CD4-positive, alpha-beta T cell treated with Interferon gamma for 1 hour (primary cell): ENCODE results near the gene MAML3.

ENCODE experiments used
- DNase-seq: peaks from one replicate; pipeline ENCODE4 v3.0.0-alpha.2; 2020

Gene MAML3

DNA sequence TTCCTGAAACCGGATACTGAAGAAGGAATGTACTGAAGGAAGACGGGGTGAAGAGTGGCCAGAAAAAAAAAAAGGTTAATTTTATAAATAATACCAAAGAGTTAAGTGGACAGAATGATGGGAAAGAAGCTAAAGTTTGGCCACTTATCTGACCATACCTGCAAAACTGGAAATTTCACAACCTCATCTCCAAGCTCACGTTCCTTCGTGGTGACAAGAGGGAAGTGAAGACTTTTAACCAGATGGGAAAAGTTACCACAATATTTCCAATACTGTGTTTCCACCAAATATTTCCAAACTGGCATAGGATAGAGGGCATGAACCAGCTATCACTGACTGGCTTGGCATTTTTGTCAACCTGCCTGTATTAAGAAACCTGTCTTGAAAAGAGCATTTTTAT lies 56.4 kb downstream of the MAML3 start:
- DNase-seq: no peak

DNA sequence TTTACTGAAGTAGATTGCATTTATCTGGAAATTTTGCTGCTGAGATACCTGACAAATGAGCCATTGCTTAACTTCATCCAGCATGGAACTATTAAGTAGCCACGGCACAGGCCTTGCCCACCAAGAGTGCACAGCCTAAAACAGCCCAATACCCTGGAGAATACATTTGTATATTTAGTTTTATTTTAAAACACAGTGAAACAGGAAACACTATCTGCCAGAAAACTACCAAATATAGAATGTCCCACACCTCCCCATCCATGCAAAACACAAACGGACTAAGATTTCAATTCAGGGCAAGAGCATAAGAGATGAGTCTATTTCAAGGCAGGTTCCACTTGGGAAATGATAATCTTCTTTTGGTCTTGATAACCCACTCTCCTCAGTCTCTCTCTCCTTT lies 57.1 kb downstream of the MAML3 start:
- DNase-seq: no peak

DNA sequence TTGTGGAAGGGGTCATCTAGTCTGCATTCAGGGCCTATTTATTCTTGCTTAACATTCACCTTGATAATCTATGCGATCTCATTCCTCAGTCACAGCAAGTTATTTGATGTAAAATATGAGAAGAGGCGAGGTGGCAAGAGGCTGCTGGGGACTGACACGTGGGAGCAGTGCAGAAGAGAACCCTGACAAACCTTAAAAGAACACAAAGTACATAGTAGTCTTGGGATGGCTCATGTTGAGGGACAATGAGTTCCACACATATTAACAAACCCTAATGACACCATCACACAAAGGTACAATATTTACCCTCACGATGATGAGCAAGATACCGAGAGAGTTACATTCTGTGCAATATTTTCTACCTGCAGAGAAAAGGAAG lies 57.5 kb downstream of the MAML3 start:
- DNase-seq: no peak

DNA sequence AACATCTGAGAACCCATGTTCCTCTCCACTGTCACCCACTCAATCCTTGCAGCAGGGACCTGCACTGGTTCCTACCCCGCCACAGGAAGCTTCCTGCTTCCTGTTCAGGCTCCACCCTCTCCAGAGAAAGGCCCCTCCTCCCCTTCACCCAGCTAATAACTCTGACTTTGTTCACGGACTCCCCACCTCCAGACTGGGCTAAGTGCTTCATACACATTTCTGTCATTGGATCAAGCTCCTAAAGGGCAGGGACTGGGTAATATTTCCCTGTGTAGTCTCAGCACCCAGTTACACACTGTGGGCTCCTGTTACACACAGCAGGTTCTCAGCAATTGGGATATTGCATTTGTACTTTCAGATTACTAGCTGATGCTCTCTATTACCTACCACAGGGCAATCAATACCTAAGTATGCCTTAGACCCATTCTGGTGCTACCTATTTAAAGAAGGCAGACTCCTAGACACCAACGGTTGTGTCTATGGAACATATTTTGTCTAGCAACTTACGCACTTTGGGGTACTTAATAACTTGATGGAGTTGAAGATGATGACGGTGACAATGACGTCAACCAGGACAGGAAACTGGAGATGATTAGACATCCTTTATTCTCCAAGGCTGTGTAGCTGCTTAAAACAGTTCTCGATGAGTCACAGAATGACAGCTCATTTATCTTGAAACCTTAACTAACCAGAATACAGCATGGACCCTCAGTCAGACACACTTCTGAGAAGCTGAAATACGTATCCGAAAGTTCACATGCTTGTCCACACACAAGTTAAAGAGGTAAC lies 58.1 kb downstream of the MAML3 start:
- DNase-seq: peak; percentile 59

DNA sequence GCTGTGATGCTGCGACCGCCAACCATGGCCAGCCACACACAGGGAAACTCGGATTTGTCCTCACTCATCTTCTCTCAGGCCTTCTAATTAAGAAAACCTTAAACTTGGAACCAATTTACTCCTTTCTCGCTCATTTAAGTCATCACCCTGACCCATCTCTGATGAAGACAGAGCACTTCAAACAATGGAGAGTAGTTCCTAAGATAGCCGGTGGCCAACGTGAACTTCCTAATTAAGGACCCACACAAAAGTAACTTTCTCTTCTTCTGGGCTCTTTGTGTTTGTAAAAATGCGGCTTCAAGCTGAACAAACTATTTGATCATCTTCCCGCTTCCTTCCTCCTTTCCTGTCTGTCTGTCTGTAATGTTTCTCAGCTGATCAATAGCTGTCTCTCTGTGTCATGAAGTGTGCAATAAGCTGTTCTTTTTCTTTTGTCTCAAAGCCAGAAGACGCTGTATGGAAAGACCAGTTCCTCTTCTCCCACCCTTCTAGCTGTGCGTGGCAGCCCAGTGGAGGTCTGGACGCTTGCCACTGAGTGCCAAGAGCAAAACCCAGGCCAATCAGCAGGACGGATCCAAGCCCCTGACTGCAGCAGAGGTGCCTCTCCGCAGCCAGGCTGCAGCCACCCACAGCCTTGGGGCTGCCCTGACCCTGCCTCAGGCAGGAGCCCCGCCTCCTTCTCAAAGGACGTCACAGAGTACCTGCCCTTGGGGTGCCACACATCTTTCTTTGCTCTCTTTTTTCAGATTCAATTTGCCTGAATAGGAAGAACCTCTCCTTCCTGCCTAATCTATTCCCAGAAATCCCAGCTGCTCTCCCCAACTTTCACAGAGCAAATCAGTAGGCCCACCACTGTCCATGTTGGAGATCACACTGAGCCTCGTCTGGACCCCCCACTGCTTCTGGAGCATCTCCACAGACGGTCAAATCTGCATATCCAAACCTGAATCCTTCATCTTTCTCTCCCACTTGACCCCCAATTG lies 59.3 kb downstream of the MAML3 start:
- DNase-seq: peak; percentile 75

DNA sequence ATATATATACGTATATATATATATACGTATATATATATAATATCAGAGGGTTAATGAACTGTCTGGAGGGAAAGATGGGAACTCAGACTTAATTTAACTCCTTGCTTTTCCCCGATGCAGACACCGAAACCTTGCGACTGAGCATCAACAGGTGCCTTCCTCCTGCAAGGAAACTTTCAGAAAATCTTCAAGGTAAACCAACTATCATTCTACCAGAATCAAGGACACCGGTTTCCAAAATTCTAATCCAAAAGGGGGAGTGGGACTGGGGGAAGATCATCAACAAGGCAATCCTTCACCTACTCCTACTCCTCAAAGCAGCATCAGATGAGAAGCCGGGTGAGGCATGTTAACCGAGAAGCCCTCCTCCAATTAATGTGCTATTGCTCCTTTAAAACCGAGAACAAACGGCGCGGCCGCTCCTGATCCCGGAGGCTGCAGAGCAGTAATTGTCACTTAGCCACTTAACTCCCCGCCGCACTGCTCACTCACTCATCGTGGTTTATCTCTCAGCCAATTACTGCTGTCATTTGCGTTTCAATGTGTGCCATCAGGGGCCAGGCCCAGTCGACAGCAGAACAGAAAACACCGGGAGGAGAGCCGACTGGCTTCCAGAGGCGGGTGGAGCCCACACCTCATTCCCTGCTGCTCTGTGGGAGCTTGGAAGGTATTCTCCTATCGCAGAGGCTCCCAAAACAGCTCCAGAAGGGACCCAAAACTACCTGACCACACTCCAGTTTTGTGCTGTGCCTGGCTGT lies 61.7 kb downstream of the MAML3 start:
- no peak for DNase-seq

DNA sequence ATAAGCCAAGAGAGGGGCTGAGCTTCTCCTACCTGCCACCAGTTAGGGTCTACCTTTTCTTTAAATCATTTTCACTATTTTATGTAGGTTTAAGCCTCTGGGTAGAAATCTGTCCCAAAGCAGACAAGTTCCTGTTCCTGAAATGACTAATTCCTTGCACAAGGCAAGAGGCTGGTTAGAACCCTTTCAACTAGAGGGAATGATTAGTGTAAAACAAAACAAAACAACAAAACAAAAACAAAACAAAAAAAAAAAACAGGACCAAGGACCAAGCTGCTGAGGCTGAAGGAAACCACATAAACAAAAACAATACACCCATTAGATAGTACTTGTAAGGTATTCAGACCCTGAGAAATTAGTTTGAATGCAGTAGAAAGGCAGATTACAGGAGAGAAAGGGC lies 62.7 kb downstream of the MAML3 start:
- DNase-seq: no peak

DNA sequence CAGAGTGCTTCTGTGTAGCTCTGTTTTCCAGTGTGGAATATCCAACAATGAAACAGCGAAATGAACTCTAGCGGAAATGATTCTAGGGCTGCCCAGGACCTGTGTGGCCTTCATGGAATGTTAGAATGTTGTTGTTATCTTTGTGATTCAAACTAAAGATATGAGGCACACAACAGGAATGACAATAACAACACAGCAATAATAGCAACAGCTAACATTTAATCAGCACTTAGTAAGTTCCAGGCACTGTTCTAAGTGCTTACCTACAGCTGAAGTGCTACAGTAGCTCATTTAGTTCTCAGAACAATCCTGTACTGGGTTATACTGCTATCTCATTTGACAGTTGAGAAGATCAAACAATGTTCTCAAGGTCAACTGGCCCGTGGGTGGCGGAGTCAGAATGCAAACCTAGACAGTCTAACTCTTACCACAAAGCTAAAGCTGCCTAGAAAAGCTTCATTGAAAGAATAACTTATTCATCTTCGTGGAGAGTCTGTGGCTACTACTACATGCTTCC lies 63.7 kb downstream of the MAML3 start:
- DNase-seq: no peak

DNA sequence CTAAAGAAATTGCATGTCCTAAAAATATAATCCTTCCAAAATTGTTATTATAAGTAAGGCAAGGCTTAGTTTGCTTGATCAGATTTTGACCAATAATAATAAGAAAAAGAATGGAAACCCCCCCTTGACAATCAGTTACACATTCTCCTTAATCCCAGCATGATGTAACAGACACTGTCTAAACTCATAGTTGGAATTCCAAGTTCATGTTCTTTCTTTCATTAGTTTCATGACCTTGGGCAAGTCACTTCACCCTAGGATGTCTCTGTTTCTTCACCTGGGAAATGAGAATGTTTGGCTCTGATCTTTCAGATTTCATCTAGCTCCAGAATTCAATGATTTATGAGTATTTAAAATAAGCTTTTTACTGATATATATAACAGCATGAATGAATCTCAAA lies 64.8 kb downstream of the MAML3 start:
- no peak for DNase-seq

DNA sequence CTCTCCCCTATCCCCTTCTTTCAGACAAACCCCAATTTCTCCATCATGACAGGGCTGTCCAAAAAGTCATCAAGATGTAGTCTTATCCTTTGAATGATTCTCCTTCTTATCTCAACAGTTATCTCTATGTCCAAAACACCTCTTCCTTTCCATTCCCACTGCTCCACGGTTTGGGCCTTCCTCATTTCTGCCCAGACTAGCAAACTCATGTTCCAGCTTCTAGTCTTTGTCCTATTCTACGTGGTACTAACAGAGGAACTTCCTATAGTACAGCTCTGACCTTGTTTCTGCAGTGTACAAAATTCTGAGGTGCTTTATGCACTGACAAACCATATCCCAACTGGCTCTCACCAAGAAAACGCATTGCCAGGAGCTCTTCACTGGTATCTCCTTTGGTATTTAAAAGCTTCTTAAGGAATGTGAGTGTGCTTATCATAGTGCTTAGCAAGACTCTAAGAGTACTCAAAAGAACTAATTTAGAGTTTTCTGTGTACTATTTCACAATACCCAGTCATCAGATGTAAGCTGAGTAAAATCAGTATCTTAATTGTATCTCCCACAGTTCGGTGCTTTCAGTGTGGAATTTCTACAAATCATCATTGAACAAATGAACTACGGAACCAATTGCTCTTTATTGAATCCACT lies 65.5 kb downstream of the MAML3 start:
- no peak for DNase-seq

DNA sequence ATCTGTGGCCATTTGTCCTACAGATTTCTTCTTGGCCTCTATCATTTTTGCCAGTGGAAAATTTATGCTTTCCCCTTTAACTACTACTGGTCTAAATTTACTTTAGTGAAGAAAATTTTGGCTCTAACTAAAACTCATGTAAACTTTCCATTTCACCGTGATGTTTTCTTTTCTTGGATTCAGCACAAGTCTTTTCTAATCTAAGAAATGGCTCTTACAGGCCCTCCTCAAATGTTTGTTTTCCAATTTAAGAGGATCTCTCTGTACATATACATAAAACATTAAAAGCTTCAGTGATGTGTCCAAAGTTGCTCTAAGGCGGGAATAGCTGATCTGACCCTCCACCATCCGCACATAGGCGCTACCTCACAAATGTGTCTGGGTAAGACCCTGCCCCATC lies 68.1 kb downstream of the MAML3 start:
- DNase-seq: no peak

DNA sequence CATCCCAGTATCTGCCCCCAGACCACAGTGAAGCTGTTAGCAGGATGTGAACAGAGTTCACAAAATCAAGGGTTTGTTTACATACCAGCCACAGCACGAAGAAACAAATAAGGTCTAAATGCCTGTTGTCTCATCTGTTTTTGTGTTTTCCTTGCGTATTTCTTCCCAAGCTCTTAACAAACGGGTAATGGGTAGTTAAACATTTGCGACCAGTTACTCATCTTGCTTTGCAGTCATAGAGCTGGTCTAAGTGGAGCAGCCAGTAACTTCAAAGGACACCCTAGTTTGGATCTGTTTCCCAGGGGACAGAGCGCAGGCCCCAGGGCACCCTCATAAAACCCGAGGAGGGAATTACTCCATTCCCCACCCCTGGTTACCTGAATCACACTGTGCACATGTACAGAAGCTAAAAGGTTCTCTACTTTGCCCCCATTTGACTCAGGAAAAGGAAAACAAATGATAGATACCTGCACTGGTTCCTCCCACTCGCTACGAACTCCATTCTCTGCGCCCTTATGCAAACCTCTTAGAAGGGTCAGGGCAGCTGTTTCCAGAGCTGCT lies 68.8 kb downstream of the MAML3 start:
- no peak for DNase-seq

DNA sequence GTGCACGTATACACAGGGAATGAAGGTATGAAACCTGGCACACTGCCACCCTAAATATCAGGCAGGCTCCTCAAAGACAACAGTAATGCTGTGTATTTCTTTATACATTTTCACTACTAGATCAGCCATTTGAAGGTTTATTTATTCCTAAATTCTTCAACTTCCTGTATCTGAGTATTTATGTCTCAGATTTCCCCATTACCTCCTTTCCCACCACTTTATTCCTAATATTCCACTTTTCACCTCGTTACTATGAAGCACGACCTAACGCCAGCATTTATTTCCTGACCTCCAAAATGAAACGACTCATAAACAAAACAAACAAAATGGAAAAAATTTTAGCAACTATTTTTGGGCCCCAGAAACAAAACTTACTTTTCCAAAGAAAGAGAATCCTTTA lies 69.6 kb downstream of the MAML3 start:
- no peak for DNase-seq

DNA sequence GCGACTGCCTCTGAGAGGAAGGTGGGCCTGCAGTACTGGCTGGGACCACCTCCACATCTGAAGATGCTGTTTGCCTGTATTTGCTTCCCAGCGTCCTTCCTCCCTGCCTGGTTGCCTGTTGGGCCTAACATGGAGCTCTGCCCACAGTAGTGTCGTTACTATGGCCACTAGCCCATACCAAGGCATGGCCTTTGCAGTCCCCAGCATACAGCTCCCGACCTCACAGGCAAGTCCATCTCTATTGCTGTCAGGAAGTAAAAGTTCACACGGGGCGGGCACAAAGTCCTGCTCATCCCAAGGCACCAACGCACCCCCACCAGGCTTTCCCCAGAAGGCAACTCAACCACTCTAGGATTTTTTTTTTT lies 71.6 kb downstream of the MAML3 start:
- DNase-seq: no peak

DNA sequence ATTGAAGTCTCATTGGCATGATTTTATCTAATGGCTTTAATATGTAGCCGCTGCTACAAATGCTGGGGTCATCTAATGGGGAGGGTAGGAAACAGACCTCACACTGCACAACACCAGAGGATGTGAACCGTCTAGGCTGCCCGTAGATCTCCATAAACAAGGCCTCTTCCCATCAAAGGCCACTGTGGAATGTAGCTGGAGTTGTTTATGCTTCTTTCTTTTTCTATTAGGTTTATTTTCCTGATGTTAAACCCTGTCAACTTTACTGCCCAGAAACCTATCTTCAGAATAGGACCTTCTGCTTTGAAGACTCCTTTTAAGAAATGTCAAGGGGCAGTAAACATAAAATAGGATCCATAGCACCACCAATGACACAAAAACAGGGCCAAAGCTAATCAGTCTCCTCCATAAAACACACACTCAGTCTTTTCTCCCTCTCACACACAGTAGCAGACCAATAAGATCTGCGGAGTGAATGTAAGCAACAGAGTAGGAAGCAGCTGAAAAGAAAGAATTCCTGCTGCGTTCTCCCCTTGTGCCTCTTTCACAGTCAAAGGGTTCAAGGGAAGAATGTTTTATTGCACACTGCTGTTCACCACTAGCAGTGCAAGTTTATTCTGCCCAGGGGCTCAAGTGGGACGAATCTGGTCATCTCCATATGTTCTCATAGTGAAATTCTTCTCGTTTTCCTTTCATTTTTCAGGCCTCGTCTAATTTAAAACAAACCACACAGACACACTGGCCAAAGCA lies 72.2 kb downstream of the MAML3 start:
- DNase-seq: no peak

DNA sequence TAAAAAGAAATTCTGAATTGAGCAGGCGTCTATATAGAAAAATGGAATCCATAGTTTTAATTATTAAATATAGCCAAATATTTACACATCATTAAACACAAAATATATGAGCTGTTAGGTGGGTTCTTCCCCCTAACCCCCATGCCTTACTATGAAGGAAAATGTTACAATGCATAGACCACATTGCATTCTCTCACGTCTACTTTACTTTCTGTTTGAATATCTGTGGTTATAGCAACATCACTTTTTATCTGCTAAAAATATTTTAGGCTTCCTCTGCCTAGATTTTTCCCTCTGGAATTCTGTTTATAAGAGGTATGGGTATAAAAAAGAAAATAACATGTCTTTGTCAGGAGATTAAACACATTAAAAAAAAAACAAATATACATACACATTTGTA lies 73.1 kb downstream of the MAML3 start:
- DNase-seq: no peak

DNA sequence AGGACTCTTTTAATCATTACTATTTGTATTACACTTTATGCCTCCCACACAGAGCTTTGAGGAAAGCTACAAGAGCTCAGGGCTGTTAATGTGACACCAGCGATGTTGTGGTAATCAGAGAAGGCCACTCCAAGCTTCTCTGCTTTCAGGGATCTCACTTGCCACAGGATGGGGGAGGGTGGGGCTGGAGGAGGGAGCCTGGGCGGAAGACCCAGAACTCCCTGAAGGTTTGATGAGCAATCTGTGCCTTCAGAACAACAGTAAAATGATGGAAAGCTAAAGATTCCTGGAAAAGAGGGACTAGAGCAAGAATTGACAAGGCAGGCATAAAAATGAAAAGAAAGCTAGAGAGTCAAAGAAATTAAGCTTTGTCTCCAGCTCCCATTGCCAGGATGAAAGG lies 75.6 kb downstream of the MAML3 start:
- DNase-seq: no peak

DNA sequence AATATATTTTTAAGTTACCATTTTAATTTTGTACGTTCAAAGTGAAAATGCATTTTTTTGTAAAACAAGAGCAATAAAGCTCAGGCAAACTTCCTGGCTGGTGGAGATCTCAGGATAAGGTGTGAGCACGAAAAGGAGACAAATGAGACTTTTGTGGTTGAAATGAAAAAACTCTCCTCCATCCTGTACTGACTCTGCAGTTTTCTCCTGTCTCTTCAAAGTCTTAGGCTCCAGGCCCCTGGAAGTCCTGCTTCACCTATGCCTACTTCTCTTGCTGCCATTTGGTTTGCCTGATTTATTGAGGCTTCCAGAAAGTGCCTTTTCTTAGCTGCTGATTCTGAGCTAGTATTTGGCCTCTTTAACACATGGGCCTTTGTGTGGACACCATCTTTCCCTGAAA lies 77.7 kb downstream of the MAML3 start:
- no peak for DNase-seq

DNA sequence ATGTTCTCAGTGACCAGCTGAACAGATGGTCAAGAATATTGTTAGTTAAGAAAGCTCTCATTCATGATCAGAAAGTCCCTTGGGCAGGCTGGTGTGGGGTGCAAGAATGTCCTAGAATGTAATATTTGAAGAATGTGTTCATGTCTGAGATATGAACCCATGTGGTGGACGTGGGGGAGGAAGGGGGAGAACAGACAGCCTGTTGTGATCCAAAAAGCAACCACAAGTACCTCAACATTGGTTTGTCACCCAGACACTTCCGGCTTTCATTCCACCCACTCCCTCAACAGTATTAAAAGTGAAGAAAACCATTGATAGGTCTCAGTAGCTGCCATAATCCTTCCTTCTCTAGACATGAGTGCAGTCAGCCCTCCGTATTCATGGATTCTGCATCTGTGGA lies 82.2 kb downstream of the MAML3 start:
- peak; percentile 64 for DNase-seq

DNA sequence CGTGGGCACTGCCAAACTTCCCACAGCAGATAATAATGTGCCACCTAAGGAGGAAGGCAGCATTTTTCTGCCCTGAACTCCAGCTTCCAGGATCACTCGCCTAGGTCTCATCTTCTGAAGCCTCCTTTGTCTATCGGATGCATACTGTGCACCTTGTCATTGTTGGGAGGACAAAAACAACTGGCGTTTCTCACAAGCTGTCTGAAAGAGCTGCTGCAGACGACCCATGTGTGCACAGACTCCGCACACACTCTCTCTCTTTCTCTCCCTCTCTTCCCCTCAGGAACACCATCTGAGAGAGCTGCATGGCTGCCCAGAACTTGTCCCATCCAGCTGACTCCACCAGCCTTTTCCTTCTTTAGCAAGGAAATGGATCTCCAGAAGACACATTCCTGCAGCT lies 83.0 kb downstream of the MAML3 start:
- no peak for DNase-seq

DNA sequence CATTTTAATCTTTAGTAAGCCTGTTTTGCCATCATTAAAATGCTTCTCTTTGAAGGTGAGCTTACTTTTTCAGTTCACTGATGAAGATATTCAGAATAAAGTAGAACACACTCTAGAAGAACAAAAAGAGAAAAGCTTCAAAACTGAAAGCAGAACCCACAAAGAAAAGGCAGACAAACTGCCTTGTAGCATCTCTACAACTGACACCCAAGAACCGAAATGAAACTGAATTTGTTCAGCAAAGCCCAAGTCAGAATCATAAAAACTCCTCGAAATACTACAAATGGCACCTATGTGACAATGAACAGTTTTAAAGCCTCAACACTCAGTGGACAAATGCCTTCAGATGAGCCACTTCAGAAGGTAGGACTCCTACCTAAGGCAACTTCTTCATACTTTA lies 83.6 kb downstream of the MAML3 start:
- no peak for DNase-seq

DNA sequence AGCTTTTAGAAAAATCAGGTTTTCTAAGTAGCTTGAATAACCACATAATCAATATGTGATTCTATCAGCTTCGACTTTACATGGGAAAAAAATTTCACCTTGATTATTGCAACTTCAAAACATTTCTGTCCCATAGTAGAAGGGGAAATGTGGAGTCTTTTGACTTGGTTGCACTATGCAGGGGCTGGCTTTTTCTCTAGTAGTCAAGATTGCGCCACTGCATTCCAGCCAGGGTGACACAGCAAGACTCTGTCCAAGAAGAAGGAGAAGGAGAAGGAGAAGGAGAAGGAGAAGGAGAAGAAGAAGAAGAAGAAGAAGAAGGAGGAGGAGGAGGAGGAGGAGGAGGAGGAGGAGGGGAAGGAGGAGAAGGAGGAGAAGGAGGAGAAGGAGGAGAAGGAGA lies 84.9 kb downstream of the MAML3 start:
- no peak for DNase-seq
